ENCODE results near the gene LST1.

LST1 gene

GRCh38 chr6:31567531-31568370 lies 18.3 kb upstream of the LST1 start:
- Histone ChIP-seq H3K9me3 (no peaks in the 10 kb centered on the region), H3K36me3 (no peaks in the 10 kb centered on the region), H3K27me3 (no peaks in the 10 kb centered on the region), H3K4me1 (ENCODE audit: control insufficient read depth in 1 of 2, insufficient read depth in 1 of 2, low read depth in 1 of 2, low read length in 1 of 2) (peaks cover 15 to 17% of the 10 kb centered on the region in 2 experiments), H3K4me3 (ENCODE audit: low read depth in 1 of 2, low read length in 1 of 2) (no peak overlapping the region), H3K27ac (peak overlapping the region; percentile 82)
- TF ChIP-seq CTCF (IDR thresholded peaks at IDR 0.05) = no peak

- TF ChIP-seq CTCF (IDR thresholded peaks at IDR 0.05) = no peak
- no peaks in the 10 kb centered on the region for H3K27me3 ChIP-seq
- no peaks in the 10 kb centered on the region for H3K36me3 ChIP-seq
- peaks cover 15 to 17% of the 10 kb centered on the region in 2 experiments for H3K4me1 ChIP-seq (ENCODE audit: control insufficient read depth in 1 of 2, insufficient read depth in 1 of 2, low read depth in 1 of 2, low read length in 1 of 2)
- peak overlapping the region in 1 of 2 experiments; percentile 4 for H3K4me3 ChIP-seq (ENCODE audit: low read depth in 1 of 2, low read length in 1 of 2)
- no peaks in the 10 kb centered on the region for H3K9me3 ChIP-seq
- H3K27ac ChIP-seq = peak overlapping the region; percentile 82
Measured at GRCh38 chr6:31568537-31568961, 17.5 kb upstream of the LST1 start.

- Histone ChIP-seq H3K27ac (no peak overlapping the region), H3K9me3 (no peaks in the 10 kb centered on the region), H3K36me3 (no peaks in the 10 kb centered on the region), H3K27me3 (no peaks in the 10 kb centered on the region), H3K4me3 (ENCODE audit: low read depth in 1 of 2, low read length in 1 of 2) (no peak overlapping the region), H3K4me1 (ENCODE audit: control insufficient read depth in 1 of 2, insufficient read depth in 1 of 2, low read depth in 1 of 2, low read length in 1 of 2) (peaks cover 21 to 22% of the 10 kb centered on the region in 2 experiments)
- no peak for TF ChIP-seq CTCF (IDR thresholded peaks at IDR 0.05)
Measured at GRCh38 chr6:31569861-31570536, 16.1 kb upstream of the LST1 start.

GRCh38 chr6:31572041-31572911 lies 13.8 kb upstream of the LST1 start, which contains the start of gene LTA:
Gene LTA (plus strand): TSS chr6:31572289. CDS start chr6:31572743, 454 bp downstream.
- no peak within 1 kb of the TSS for H3K4me3 ChIP-seq (ENCODE audit: low read depth in 1 of 2, low read length in 1 of 2)
- no peak for TF ChIP-seq CTCF (IDR thresholded peaks at IDR 0.05)
- no peak within 1 kb of the TSS for H3K27ac ChIP-seq
- H3K4me1 ChIP-seq (ENCODE audit: control insufficient read depth in 1 of 2, insufficient read depth in 1 of 2, low read depth in 1 of 2, low read length in 1 of 2) = peaks cover 44 to 45% of the 10 kb centered on the region in 2 experiments
- H3K36me3 ChIP-seq = peaks cover 5% of the 10 kb centered on the region
- H3K27me3 ChIP-seq = no peaks in the 10 kb centered on the region
- no peaks in the 10 kb centered on the region for H3K9me3 ChIP-seq
